ENCODE data around the gene SLC7A9.

GRCh38 chr19:32917616-32917996 lies 48.0 kb upstream of the SLC7A9 start:
- TF ChIP-seq POLR2A (IDR thresholded peaks at IDR 0.05; ENCODE audit: low read depth, low read length) (no peak), POLR2AphosphoS5 (IDR thresholded peaks at IDR 0.05; ENCODE audit: low read depth, low read length) (no peak)

All from GM12892 (cell line).